ENCODE measurements around the gene RIMBP2. TPM values are rescaled to one million over a fixed set of nuclear protein-coding genes. Genes with fewer than 3 reads are reported as not detected.

RIMBP2 gene
- total RNA-seq, 1 donor from 2014 or later = 0.99 TPM

DNA sequence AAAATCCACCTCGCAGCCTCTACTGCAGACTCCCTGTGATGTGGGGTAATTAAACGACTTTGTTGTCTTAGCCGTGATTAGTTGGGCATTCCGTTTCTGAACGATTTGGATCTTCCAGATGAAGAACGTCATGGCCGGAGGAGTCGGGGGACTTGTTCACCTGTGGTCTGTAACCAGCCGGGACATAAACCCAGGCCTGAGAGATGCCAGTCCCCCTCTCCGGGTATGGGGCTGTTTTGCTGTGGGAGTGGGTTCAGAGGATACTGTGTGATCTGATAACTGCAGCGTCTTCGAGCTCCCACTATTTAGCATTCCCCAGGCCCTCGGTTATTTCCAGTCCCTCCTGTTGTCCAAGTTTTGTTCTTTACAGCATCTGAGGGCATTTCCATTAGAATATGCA lies 282.3 kb downstream of the RIMBP2 start:
- H3K4me2 ChIP-seq = no peak overlapping the region
- H3K4me3 ChIP-seq = no peak overlapping the region
- no peaks in the 10 kb centered on the region for H3K36me3 ChIP-seq
- H3K27me3 ChIP-seq = no peaks in the 10 kb centered on the region
- Mint-ChIP-seq H3K9me3 (peaks cover 8% of the 10 kb centered on the region), H3K4me1 (peaks cover 16% of the 10 kb centered on the region), H3K36me3 (peaks cover 7% of the 10 kb centered on the region), H3K27ac (no peak overlapping the region), H3K4me3 (no peak overlapping the region), H3K27me3 (ENCODE audit: insufficient read depth, low read depth) (peaks cover 6% of the 10 kb centered on the region)
- no peak overlapping the region for H3K9ac ChIP-seq
- no peak for DNase-seq (ENCODE audit: low spot score)
- H3K9me3 ChIP-seq (ENCODE audit: low read depth) = no peaks in the 10 kb centered on the region
- no peak overlapping the region for H3K27ac ChIP-seq
- no peaks in the 10 kb centered on the region for H3F3A ChIP-seq (ENCODE audit: low read depth)
- no peaks in the 10 kb centered on the region for H3K4me1 ChIP-seq
- no peaks in the 10 kb centered on the region for H4K20me1 ChIP-seq (ENCODE audit: low read depth)
- TF ChIP-seq EZH2phosphoT487 (IDR thresholded peaks at IDR 0.05) (no peak), EZH2 (IDR thresholded peaks at IDR 0.05) (no peak)
- TF ChIP-seq, protein P1, sequence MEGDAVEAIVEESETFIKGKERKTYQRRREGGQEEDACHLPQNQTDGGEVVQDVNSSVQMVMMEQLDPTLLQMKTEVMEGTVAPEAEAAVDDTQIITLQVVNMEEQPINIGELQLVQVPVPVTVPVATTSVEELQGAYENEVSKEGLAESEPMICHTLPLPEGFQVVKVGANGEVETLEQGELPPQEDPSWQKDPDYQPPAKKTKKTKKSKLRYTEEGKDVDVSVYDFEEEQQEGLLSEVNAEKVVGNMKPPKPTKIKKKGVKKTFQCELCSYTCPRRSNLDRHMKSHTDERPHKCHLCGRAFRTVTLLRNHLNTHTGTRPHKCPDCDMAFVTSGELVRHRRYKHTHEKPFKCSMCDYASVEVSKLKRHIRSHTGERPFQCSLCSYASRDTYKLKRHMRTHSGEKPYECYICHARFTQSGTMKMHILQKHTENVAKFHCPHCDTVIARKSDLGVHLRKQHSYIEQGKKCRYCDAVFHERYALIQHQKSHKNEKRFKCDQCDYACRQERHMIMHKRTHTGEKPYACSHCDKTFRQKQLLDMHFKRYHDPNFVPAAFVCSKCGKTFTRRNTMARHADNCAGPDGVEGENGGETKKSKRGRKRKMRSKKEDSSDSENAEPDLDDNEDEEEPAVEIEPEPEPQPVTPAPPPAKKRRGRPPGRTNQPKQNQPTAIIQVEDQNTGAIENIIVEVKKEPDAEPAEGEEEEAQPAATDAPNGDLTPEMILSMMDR (IDR thresholded peaks at IDR 0.05) = no peak
- H2AFZ ChIP-seq (replicated peaks) = no peak overlapping the region
- H3K79me2 ChIP-seq (ENCODE audit: low read depth) = no peaks in the 10 kb centered on the region

DNA sequence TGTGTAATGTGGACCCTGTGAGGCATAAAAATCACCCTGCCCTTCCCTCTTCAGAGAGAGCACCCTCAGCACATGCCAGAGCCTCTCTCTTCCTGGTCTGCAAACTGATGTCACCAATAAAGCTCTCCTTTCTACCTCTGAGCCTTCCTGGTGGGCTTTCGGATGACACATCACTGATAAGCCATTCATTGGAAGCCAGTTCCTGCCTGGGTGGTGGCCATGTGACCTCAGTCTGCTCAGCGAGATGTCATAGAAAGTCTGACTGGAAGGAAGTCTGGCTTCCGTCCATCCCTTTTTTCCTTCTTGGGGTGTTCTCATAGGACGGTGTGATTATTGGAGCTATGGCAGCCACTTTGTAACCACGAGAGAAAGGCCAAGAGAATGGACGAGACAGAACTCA lies 282.7 kb downstream of the RIMBP2 start:
- Histone ChIP-seq H3K4me1 (no peaks in the 10 kb centered on the region), H3K36me3 (no peaks in the 10 kb centered on the region), H4K20me1 (ENCODE audit: low read depth) (no peaks in the 10 kb centered on the region), H3K79me2 (ENCODE audit: low read depth) (no peaks in the 10 kb centered on the region), H3K4me3 (no peak overlapping the region), H3K27me3 (no peaks in the 10 kb centered on the region), H2AFZ (replicated peaks) (no peak overlapping the region), H3K4me2 (no peak overlapping the region), H3F3A (ENCODE audit: low read depth) (no peaks in the 10 kb centered on the region), H3K9ac (no peak overlapping the region), H3K27ac (no peak overlapping the region), H3K9me3 (ENCODE audit: low read depth) (no peaks in the 10 kb centered on the region)
- no peak overlapping the region for H3K27ac Mint-ChIP-seq
- H3K27me3 Mint-ChIP-seq (ENCODE audit: insufficient read depth, low read depth) = peaks cover 6% of the 10 kb centered on the region
- TF ChIP-seq EZH2phosphoT487 (IDR thresholded peaks at IDR 0.05) (no peak), EZH2 (IDR thresholded peaks at IDR 0.05) (no peak)
- TF ChIP-seq, protein P1 (IDR thresholded peaks at IDR 0.05) = no peak
- peaks cover 19% of the 10 kb centered on the region for H3K4me1 Mint-ChIP-seq
- peaks cover 9% of the 10 kb centered on the region for H3K9me3 Mint-ChIP-seq
- peaks cover 8% of the 10 kb centered on the region for H3K36me3 Mint-ChIP-seq
- no peak for DNase-seq (ENCODE audit: low spot score)
- H3K4me3 Mint-ChIP-seq = no peak overlapping the region

DNA sequence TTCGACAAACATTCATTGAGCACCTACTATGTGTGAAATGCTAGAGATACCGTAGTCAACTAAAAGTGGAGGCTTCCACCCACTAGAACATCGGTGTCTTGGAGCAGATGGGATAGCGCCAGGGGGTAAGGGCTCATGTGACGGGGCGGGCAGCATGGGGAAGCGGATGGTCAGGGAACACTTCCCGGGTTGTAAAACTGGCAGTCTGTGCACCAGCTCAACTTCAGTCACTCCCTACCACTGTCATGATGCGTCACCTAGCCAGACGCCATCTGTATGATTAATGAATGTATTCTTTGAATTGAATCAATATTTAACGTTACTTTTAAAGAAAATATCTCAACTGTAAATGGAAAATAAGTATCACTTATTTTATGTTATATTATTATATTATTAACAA lies 284.9 kb downstream of the RIMBP2 start:
- H3K9me3 ChIP-seq (ENCODE audit: low read depth) = no peaks in the 10 kb centered on the region
- no peaks in the 10 kb centered on the region for H3F3A ChIP-seq (ENCODE audit: low read depth)
- H2AFZ ChIP-seq (replicated peaks) = no peak overlapping the region
- H3K27ac Mint-ChIP-seq = no peak overlapping the region
- H3K9me3 Mint-ChIP-seq = peaks cover 6% of the 10 kb centered on the region
- H3K27me3 ChIP-seq = no peaks in the 10 kb centered on the region
- no peak overlapping the region for H3K4me2 ChIP-seq
- H3K4me3 ChIP-seq = no peak overlapping the region
- peaks cover 28% of the 10 kb centered on the region for H3K4me1 Mint-ChIP-seq
- TF ChIP-seq EZH2 (IDR thresholded peaks at IDR 0.05) (no peak), EZH2phosphoT487 (IDR thresholded peaks at IDR 0.05) (no peak)
- TF ChIP-seq, protein P1 (IDR thresholded peaks at IDR 0.05) = no peak
- no peak overlapping the region for H3K27ac ChIP-seq
- H3K4me3 Mint-ChIP-seq = no peak overlapping the region
- H3K79me2 ChIP-seq (ENCODE audit: low read depth) = no peaks in the 10 kb centered on the region
- H3K36me3 ChIP-seq = no peaks in the 10 kb centered on the region
- no peaks in the 10 kb centered on the region for H4K20me1 ChIP-seq (ENCODE audit: low read depth)
- H3K4me1 ChIP-seq = peaks cover 6% of the 10 kb centered on the region
- peaks cover 12% of the 10 kb centered on the region for H3K36me3 Mint-ChIP-seq
- H3K27me3 Mint-ChIP-seq (ENCODE audit: insufficient read depth, low read depth) = peaks cover 10% of the 10 kb centered on the region
- H3K9ac ChIP-seq = no peak overlapping the region
- DNase-seq (ENCODE audit: low spot score) = no peak
